GM19099 (cell line): ENCODE measurements around the gene TANGO2.

ENCODE experiments used
- POLR2A ChIP-seq: IDR thresholded peaks from 3 replicates; pipeline ENCODE4 v1.6.1; 2011; ENCODE audit warnings: low read depth; ENCODE audit not compliant: insufficient read length; ENCODE audit errors: extremely low read depth

TANGO2 gene

GRCh38 chr22:19998232-19998951 lies 22.5 kb upstream of the TANGO2 start:
- no peak for TF ChIP-seq POLR2A

GRCh38 chr22:19998991-19999820 lies 21.7 kb upstream of the TANGO2 start:
- no peak for TF ChIP-seq POLR2A

GRCh38 chr22:20000246-20001081 lies 20.4 kb upstream of the TANGO2 start:
- TF ChIP-seq POLR2A, result no peak

GRCh38 chr22:20001082-20001638 lies 19.8 kb upstream of the TANGO2 start:
- TF ChIP-seq POLR2A, result no peak

- TF ChIP-seq POLR2A, result no peak
Measured at GRCh38 chr22:20002128-20002527, 18.8 kb upstream of the TANGO2 start.

- no peak for TF ChIP-seq POLR2A
Measured at GRCh38 chr22:20002636-20003035, 18.3 kb upstream of the TANGO2 start.

GRCh38 chr22:20003304-20003703 lies 17.6 kb upstream of the TANGO2 start:
- no peak for TF ChIP-seq POLR2A

- no peak for TF ChIP-seq POLR2A
Measured at GRCh38 chr22:20004464-20004863, 16.4 kb upstream of the TANGO2 start.

- no peak for TF ChIP-seq POLR2A
Measured at GRCh38 chr22:20008221-20008995, 12.5 kb upstream of the TANGO2 start.

- TF ChIP-seq POLR2A, result no peak
Measured at GRCh38 chr22:20009018-20009491, 11.9 kb upstream of the TANGO2 start.

- no peak for TF ChIP-seq POLR2A
Measured at GRCh38 chr22:20009582-20010306, 11.2 kb upstream of the TANGO2 start.

GRCh38 chr22:20010307-20011122 lies 10.4 kb upstream of the TANGO2 start:
- no peak for TF ChIP-seq POLR2A
